Right lobe of liver (tissue), 6 donors: ENCODE data around the gene PKP3. TPM values are rescaled to one million over a fixed set of nuclear protein-coding genes. Genes with fewer than 3 reads are reported as not detected.

ENCODE experiments used
- ATAC-seq, 4 donors: fragments of 200-7000 bp; cut with Tn5 transposase; one replicate each; pipeline ENCODE4 v1.9.1; 2020; ENCODE audit warnings: mild to moderate bottlenecking in 4 of 4, moderate library complexity in 4 of 4
- DNase-seq, 3 donors: peaks; one replicate each; pipeline ENCODE4 v3.0.0-alpha.2; 2020
- H3K27ac ChIP-seq, 3 donors: fragments of 200-600 bp; one replicate each; pipeline ENCODE4 v1.8.0; 2022
- H3K27me3 ChIP-seq, 2 donors: fragments of 200-600 bp; one replicate each; pipeline ENCODE4 v1.8.0; 2022
- H3K36me3 ChIP-seq, 4 donors: fragments of 200-600 bp; sonication (generic) in 1 of 4; one replicate each; pipeline versions ENCODE4 v1.5.1 to v1.8.0; 2017 to 2022; ENCODE audit warnings: control low read depth in 1 of 4
- H3K4me1 ChIP-seq, 4 donors: fragments of 200-600 bp; sonication (generic) in 1 of 4; one replicate each; pipeline versions ENCODE4 v1.5.1 to v1.8.0; 2017 to 2022; ENCODE audit warnings: control low read depth in 1 of 4
- H3K4me3 ChIP-seq, 3 donors: fragments of 200-600 bp; one replicate each; pipeline ENCODE4 v1.8.0; 2022
- H3K9me3 ChIP-seq, 4 donors: fragments of 200-600 bp; sonication (generic) in 1 of 4; one replicate each; pipeline versions ENCODE4 v1.5.1 to v1.8.0; 2017 to 2022; ENCODE audit warnings: control low read depth in 1 of 4
- CTCF ChIP-seq, 4 donors: fragments of 200-600 bp in 3 of 4; fragments of 450-650 bp in 1 of 4; IDR thresholded peaks; one replicate each; pipeline versions ENCODE4 v1.5.1 to v1.8.0; 2016 to 2022; ENCODE audit warnings: antibody characterized with exemption in 4 of 4, mild to moderate bottlenecking in 2 of 4
- POLR2A ChIP-seq: fragments of 450-650 bp; IDR thresholded peaks from one replicate; pipeline ENCODE4 v1.6.1; 2017; ENCODE audit warnings: antibody characterized with exemption, mild to moderate bottlenecking
- WGBS: methylation state at CpG from one replicate; pipeline ENCODE4 v1.1.6; 2018; ENCODE audit warnings: low coverage, low lambda C conversion rate; ENCODE audit not compliant: insufficient coverage; ENCODE audit errors: missing lambda C conversion rate; 5-methylcytosine and 5-hydroxymethylcytosine counted together
- intact Hi-C, 2 donors: fragments of 100-400 bp; cut with DNase I; formaldehyde crosslinking; loops; one replicate each; pipeline versions ENCODE4 v1.11.2 to v1.14.1; 2022
- total RNA-seq, 6 experiments: library from RNA; depleted of rRNA in 2 of 6; stranded (reverse); fragments of >200 nt in 2 of 6; fragmentation: NEBNext Ultra II Directional in 3 of 6; extraction: Animal tissue kit (Norgen Biotek cat#: 25700) in 3 of 6; gene quantifications; one replicate each; pipeline versions ENCODE4 v1.1.0 to v1.2.4, GENCODE V29; 2016 to 2023
- donor health status: DM: no; HTN: yes; CAD: no.
- donor health status: DM: no; HTN: no; CAD: no.
- donor health status: DM: no; HTN: no; CAD: no.
- donor health status: DM: no; HTN: yes; CAD: no.
- donor health status: DM: no; HTN: yes; CAD: no.

Gene PKP3
- total RNA-seq, 6 experiments from 2014 or later: 0.43 to 1.5 (median 0.47) TPM; not detected in 3

DNA sequence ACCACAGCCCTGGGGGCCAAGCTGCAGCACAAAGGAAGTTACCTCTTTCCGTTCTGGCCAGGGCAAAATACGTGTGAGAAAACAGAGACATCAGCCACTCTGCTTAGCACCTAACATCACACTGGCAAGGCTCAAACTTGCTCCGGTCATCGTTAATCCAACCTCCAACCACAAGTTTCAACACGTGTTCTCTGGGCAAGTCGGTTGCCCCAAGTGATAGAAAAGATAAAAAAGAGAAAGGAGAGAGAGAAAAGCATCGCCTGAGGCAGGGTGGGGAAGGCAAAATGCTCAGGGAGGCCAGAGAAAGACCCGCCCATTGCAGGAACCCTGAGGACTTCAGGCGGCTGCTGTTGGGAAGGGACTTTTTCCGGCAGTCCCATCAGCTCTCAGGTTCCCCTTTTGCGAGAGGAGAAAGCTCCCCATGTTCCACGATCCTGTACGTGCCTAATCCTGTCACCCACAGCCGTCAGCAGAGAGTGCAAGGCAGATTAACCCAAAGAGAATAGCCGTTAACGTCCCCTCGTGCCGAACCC lies 43.2 kb upstream of the PKP3 start:
- Histone ChIP-seq H3K4me1 (peaks cover 3 to 34% (median 14%) of the 10 kb centered on the region in 4 donors), H3K9me3 (no peaks in the 10 kb centered on the region), H3K36me3 (no peaks in the 10 kb centered on the region), H3K27me3 (no peaks in the 10 kb centered on the region), H3K27ac (peak overlapping the region in 1 of 3 donors; percentile 10), H3K4me3 (no peak overlapping the region)
- WGBS: 56% methylated on average over 10 of the region's 18 CpGs
- ATAC-seq (no peak), DNase-seq (no peak)
- TF ChIP-seq POLR2A (no peak), CTCF (IDR thresholded peaks at IDR 0.05) (no peak)
- intact Hi-C loops: no loop called here

- intact Hi-C loops: no loop called here
- TF ChIP-seq CTCF (IDR thresholded peaks at IDR 0.05) (no peak), POLR2A (no peak)
- Histone ChIP-seq H3K9me3 (no peaks in the 10 kb centered on the region), H3K27ac (peak overlapping the region in 1 of 3 donors; percentile 14), H3K36me3 (no peaks in the 10 kb centered on the region), H3K4me3 (no peak overlapping the region), H3K27me3 (no peaks in the 10 kb centered on the region), H3K4me1 (peaks cover 3 to 34% (median 14%) of the 10 kb centered on the region in 4 donors)
- ATAC-seq (no peak), DNase-seq (no peak)
- WGBS: 97% methylated on average over 11 of the region's 14 CpGs
Observed at GRCh38 chr11:351411-351810, 42.6 kb upstream of the PKP3 start.

- H3K27ac ChIP-seq: peak overlapping the region; percentile 99 to 100 (median 100)
- no peaks in the 10 kb centered on the region for H3K9me3 ChIP-seq
- H3K4me3 ChIP-seq: no peak overlapping the region
- ATAC-seq (no peak), DNase-seq (no peak)
- TF ChIP-seq CTCF (IDR thresholded peaks at IDR 0.05): no peak
- no peak for TF ChIP-seq POLR2A
- 83% methylated on average over 10 of the region's 12 CpGs for WGBS
- no peaks in the 10 kb centered on the region for H3K36me3 ChIP-seq
- intact Hi-C loops: no loop called here
- peaks cover 3 to 34% (median 14%) of the 10 kb centered on the region in 4 donors for H3K4me1 ChIP-seq
- no peaks in the 10 kb centered on the region for H3K27me3 ChIP-seq
Observed at GRCh38 chr11:352456-353031, 41.5 kb upstream of the PKP3 start.

DNA sequence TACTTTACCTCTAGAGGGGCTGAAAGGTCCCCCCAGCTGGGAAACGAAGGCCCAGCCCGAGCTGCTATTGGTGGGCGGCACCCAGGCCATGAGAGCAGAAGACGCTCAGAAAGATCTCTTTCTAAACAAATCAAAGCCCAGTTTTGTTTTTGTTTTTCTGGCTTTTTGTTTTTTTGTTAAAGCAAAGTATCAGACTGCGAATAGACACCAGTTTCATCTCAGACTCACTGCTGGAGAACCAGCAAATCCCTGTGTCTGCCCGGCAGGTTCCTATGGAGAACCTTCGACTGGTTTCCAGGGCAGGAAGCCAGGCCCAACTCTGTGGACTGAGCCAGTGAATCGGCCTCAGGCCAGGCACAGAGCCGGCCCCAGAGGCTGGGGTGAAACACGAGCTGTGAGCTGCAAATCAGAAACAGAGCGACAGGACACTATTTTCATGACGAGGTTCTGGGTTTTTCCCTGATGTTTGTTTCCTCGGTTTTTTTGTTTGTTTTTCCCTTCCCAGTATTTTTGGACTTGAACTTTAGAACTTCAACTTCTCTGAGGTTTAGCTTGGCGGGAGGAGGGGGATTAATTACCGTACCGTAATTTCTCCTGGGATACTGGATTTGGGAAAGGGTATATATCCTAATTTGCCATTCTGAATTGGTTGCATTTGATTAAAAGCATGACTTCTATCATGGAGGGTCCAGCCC lies 40.7 kb upstream of the PKP3 start:
- peak; percentile 75 to 82 (median 76) for ATAC-seq
- intact Hi-C loops: no loop called here
- peaks cover 3 to 34% (median 14%) of the 10 kb centered on the region in 4 donors for H3K4me1 ChIP-seq
- peak overlapping the region; percentile 99 to 100 (median 100) for H3K27ac ChIP-seq
- 16% methylated on average over 16 of the region's 16 CpGs for WGBS
- no peaks in the 10 kb centered on the region for H3K36me3 ChIP-seq
- H3K9me3 ChIP-seq: no peaks in the 10 kb centered on the region
- H3K27me3 ChIP-seq: no peaks in the 10 kb centered on the region
- H3K4me3 ChIP-seq: peak overlapping the region; percentile 23 to 30 (median 24)
- DNase-seq: peak; percentile 94 to 97 (median 96)
- peak; percentile 89 for TF ChIP-seq POLR2A
- TF ChIP-seq CTCF (IDR thresholded peaks at IDR 0.05): no peak
